Activated T-cell treated with anti-CD3 and anti-CD28 coated beads for 24 hours (primary cell): Measurements from ENCODE around the gene FAR2.
"Not testable (repeated sequence)": the region's sequence is repeated elsewhere in the genome, so short reads cannot be mapped to it uniquely, and the experiment has no call there.

Experiments used
- DNase-seq: peaks from one replicate; pipeline ENCODE4 v3.0.0-alpha.2; 2020; ENCODE audit warnings: low read depth

FAR2 gene

DNA sequence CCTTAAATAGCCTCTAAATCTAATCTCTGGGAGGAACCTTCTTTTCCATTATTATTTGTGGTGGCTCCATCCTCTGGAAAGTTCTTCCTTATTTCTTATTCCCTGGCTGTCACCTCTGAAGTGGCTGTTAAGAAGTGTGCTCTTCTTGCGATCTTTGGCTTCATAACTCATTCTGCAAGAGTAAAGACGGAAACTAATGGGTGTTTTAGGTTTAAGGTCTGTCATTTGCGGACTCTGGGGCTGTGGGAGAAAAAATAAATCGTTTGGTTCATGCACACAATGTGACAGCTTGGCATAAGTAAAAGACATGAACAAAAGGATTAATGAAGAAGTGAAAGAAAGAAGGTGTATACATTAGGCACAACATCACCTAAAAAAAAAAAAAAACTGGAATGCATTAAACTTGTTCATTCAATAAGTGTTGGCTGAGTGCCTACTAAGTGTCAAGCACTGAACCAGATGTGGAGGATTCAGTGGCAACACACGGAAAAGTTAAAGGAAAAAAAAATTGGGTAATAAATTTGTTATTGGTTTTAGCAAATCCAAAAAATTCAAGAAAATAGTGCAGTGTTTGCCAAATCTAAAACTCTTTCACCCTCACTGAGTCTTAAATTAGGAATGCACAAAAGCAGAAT lies 132.4 kb downstream of the FAR2 start:
- no peak for DNase-seq

DNA sequence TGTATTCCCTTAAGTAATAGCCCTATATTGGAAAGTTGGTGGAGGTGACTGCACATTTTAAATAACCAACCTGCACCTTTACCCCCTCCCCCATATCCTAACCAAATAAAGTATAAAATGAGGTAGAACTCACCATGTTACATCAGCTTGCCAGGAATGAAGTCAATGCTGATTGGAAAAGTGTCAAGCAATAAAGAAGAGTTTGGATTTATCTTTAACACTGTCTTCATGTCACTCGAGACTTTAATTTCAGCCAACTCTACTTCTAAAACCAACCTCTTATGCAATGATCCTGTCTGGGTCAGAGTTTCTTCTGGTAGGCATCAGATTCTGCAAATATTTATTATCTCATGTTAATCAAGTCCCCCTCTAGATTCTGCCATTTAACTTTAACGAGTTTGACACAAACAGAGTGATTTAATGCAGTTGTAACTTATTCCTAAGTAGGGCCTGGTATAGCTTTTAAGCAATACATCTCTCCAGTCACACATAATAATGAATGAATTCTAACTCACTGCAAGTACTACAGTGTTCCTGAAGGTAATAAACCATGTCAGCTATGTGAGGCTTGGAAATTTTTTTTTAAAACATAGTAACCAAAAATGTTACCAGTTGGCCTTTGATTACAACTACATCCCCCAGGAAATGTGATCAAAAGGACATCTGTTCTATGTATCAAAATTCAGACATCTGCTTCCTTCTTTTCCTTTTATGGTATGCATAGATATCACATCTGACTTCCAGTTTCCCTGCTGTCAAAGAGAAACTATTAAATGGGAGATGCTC lies 133.1 kb downstream of the FAR2 start:
- DNase-seq, result no peak

DNA sequence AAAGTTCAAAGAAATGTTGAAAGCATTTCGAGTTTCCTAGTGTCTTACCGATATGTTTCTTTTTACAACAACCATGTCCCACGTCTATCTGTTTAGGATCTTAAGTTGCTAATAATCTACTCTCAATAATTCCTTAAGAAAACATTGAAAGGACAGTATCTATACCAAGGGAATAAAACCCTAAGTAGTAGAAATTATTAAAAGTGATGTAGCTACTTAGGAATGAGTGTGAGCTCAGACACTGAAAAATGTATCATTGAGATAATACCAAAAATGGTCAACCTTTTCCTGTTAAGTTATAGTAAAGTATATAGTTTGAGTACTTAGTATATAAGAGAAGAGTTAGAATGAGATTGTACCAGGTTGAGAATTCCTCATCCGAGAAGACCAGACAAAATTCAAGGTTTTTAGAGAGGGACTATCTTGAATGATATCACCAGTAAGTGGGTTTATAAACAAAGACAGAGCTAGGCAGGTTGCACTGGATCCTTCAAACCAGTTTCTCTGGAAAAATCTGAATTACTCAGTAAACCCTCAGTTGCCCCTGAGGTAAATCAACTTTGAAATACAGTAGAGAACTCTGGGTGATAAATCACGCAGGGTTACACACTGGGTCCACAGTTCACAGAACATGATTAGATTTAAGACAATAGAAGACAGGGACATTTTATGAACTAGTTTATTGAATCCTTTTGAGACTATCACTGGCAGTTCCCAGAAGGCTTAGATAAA lies 135.1 kb downstream of the FAR2 start:
- no peak for DNase-seq

DNA sequence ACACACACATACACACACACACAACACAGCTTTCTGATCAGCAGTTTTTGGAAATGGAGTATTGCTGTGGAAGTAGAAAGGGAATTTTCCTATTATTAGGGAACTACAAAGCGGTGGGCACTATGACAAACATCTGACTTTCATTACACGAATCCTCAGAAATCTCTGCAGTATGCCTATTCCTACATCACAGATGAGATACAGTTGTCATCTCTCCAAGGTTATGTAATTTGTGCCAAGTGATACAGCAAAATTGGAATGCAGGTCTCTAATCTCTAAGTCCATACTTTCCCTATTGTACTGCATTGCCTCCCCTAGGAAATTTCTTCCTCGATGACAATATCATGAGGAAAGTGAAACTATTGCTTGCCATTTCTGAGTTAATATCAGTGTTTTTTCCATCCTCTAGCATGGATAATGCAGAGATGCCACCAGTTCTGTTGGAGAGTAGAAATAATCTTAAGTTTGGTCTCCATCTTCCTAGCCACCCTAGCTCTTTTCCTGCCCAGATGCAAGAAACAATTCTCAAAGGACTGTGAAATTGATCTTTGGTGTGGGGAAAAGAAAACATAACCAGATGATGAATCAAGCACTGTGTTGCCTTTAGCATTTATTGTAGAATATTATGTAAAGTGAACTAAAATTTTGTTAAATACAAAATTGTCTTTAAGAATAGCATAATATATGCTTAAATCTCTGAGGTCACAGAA lies 137.2 kb downstream of the FAR2 start:
- no peak for DNase-seq

DNA sequence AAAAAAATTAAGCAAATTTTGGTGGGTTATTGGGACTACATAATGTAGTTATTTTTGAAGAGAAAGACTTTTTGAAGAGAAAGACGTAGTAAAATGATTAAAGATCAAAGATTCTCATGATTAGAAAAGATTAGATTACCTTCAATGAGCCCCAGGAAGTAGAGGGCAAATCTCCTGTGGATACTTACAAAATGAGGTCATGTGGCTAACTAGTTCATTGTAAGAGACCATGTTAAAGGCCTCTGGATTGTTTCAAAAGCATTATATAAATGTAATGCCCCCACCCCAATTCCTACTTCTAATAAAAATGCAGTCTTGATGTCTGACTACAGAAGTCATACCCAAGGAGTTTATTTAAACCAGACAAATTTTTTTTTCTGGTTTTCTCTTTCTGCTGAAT lies 138.5 kb downstream of the FAR2 start:
- DNase-seq, result no peak

DNA sequence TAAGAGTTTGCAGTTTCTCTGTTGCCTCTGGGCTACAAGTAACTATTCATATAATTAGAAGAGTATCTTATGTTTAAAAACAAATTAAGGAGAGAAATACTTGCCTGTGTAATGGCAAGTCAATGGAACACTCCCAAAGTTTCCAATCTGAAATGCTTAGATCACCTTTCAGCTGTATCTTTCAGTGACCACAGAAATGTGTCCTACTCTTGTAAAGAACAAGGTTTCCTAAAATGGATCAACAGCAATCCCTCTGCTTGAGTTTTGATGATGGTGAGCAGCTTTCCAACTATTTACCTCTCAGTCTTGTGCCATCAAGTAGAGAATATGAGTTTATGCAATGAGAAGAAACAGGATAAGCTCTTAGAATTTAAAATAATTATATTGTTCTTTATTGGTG lies 139.0 kb downstream of the FAR2 start:
- no peak for DNase-seq

DNA sequence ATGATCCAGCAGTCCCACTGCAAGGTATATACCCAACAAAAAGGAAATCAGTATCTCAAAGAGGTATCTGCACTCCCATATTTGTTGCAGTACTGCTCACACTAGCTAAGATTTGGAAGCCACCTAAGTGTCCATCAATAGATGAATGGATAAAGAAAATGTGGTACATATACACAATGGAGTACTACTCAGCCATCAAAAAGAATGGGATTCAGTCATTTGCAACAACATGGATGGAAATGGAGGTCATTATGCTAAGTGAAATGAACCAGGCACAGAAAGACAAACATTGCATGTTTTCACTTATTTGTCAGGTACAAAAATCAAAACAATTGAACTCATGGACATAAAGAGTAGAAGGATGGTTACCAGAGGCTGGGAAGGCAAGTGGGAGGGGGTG lies 141.4 kb downstream of the FAR2 start:
- not testable (repeated sequence) for DNase-seq

DNA sequence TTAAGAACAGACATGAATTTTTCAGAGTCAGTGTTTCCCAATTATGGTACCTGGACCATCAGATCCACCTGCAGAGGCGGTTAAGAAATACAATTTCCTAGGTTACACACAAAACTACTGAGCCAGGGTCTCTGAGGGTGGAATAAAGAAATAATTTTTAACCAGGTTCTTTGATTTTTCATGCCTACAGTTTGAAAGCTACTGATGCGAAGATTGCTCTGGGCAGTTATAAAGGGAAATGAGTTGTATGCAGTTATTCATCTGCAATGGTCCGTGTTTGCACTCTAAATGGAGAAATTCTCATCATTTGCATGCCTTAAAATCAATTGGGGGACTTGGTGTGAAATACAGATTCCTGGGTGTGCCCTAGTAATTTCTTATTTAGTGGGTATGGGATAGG lies 142.1 kb downstream of the FAR2 start:
- DNase-seq, result no peak

DNA sequence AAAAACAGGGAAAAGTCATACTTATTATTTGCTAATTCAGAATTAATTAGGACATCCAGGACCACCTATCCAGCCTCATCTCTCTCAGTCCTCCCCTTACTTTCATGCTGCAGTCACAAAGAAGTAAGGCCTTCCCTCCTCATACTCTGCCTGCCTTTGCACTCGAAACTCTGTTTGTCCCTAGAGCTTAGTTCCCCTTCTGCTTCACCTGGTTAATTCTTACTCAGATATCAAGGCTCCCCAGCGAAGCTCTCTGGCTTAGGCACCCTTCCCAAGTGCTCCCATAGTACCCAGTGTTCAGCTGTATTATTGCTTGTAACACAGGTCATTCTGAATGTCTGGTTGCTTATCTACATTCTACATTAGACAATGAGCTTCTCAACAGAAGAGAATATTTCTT lies 150.6 kb downstream of the FAR2 start:
- no peak for DNase-seq

DNA sequence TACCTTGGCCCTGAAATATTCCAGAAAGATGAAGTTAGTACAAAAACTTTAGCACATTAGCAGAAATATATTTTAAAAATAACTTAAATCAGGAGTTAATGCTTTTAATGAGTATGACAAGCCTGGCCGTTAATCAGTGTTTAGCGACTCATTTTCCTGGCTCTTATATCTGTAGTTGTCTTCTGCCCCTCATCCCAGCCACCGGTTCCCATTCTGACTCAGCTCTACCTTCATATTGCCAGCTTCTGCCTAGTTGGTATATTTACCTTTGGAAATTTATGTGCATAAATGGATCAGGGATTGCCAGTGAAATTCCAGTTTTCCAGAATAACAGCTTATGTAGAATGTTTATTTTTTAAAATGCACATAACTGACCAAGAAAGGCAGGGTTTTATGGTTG lies 152.0 kb downstream of the FAR2 start:
- no peak for DNase-seq

DNA sequence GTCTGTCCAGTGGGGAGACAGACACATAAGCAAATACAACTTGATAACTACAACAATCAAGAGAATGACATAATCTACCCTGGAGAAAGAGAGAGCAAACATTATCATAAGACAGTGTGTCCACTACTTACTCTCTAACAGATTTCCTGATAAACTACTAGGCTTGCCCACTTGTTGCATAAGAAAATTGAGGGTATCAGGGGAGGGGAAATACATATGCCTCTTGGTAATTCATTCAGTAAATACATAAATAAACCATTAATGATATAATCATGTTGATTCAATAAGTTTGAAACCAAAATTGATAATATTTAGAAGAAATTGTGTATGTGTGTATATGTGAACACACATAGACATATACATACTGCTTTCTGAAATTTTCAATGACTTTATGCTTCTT lies 155.3 kb downstream of the FAR2 start:
- no peak for DNase-seq

DNA sequence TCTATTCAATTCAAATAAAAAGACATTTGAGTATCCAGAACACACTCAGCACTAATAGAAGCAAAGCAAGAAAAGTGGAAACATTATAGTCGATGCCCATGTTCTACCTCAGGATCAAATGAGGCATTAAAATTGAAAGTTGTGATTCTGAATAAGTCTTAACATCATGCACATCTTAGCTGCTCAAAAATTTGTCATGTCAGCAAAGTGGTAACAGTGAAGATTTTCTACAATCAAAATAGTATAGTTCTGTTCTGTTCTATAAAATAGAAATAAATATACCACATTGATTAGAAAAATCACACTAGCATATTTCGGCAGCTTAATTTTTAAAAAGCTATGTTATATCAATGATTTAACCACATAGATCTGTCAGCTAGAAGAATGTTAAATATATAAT lies 157.2 kb downstream of the FAR2 start:
- no peak for DNase-seq

DNA sequence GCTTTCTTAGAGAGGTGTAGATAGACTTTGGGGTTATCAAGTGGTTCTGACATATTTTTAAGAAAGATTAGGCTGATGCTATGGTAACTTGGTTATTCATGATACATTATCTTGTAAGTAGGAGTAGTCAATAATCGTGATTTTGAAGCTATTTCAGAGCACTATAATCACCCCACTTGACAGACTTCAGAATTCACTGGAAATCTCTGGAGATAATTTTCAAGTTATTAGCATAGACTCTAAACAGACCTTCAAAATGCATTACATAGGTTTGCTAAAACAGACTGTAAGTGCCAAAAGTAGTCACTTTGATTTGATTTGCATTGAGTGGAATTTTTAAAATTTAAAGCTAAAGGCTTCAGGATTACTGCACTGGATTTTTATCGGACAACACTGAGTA lies 157.6 kb downstream of the FAR2 start:
- no peak for DNase-seq

DNA sequence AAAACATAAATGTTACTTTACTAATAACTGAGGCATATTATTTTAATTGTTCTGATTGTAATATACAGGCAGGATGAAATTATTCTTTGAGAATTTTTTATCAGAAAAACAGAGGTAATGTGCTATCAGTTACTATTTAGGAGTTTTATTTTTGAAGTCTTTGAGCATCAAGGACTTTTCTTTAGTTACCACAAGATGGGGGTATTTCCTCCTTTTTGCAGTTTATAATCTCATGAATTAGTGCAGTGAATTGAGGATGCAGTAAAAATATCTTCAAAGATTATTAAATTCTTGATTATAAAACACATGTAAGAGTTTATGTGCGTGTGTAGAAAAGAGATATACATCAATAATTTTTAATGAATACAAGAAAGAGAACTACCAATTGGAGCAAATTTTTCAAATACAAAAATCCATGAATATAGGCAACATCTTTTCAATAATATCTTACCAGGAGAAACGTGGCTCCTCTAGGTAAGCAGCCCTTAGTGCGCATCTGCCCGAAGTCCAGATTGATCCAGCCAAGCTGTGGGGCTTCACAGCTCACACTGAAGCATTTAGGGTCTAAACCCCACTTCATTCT lies 160.3 kb downstream of the FAR2 start:
- DNase-seq, result no peak

DNA sequence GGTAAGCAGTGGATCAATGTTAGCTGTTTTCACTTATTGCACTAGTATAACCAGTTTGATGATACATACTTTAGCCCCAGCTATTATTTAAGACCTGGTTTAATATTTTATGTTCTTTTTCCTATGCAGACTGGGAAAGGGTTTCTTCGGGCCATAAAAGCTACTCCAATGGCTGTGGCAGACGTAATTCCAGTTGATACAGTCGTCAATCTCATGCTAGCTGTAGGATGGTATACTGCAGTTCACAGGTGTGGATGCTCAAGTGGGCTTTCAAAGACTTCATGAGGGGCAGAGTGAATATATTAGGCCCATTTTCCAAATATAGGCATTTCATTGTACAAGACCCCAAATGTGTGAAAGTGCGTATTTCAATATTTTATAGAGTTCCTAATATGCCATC lies 161.8 kb downstream of the FAR2 start:
- no peak for DNase-seq

DNA sequence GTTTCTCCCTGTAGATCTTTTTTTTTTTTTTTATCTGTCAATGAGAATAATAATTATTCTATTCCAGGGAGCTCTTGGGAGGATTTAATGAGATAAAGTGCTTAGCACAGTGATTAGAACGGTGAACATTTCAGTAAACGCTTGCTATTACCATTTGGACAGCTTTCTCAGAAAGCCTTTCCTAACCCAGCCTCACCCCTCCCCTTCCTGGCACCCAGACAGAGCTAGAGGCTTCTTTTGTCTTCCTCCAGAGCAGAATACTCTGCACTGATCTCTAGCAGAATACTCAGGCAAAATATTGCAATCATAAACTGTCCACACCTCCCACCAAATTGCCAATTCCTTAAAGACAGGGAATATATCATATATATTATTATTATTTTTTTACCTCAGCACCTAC lies 165.3 kb downstream of the FAR2 start:
- no peak for DNase-seq

DNA sequence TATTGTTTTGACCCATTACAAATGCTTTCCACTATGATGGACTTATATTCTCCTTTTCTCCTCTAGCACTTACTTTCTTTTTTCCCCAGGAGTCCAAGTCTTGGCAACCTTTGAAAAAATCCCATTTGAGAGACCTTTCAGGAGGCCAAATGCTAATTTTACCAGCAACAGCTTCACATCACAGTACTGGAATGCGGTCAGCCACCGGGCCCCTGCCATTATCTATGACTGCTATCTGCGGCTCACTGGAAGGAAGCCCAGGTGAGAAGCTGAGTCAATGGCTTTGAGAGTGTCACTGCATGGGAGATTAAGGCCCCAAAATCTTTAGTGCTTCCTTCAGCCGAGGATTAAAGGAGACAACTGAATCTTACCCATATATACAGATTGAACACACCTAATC lies 167.7 kb downstream of the FAR2 start:
- DNase-seq, result no peak

DNA sequence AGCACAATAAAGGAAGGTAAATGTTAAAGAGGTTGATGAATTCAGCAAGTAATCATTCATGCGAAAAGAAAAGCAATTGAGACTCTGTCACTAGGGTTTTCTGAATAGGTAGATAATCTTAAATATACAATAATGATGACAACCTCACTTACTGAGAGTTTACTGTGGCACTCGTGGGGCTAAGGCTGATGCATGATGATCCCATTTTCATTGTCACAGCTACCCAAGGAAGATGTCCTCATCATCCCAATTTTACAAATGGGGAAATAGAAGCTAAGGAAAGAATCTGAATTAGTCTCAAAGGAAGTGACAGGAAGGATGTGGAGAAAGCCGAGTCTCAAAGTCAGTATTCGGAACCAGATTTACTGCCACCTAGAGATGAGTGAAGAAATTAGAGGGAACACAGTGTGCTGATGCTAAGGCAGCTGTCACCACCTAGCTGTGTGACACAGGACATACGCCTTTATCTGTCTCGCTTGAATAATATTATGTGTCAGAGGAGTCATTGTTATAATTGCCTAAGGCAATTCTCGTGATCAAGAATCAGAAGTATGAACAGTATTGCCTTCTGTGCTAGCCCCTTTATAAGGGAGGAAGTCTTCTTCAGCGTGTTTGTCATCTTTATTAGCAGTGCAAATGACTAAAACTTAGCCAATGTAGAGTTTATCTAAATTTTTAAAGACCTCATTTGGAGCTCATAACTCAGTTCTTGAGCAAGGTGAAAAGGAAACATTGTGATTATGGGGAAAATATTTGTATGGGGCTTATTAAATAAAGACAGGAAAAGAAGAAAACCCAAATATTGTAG lies 168.7 kb downstream of the FAR2 start:
- DNase-seq, result peak; percentile 26

DNA sequence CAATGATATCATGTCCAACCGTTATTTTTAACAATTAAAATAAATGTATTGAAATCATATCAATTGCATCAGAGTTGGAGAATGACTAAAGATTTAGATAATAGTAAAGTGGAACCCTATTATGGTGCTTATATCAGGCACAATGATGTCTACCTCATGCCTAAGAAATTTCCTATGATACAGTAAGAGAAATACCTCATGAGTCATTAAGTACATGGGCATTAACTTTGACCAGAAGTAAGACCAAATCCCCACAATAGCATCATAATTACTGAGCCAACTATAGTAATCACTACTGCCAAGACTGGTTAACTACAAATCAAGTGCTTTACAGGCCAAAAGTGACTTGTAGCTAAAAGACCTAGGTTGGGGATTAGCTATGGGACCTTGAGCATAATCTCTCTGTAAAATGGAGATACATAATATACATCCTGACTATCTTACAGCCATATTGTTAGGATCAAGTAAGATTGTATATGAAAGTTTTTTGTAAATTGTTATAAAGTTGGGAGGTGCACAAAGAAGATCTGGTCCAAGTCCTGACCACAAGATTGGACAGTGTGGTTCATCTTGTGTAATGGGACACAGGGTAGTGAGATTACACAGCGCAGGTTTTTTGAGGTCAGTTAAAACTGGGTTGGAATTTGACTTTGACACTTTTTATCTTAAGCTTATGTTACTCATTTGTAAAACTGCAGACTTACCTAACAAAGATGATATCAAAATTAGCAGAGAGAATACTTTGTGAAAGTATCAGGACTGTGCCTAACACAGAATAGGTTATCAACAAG lies 171.4 kb downstream of the FAR2 start:
- DNase-seq, result no peak

DNA sequence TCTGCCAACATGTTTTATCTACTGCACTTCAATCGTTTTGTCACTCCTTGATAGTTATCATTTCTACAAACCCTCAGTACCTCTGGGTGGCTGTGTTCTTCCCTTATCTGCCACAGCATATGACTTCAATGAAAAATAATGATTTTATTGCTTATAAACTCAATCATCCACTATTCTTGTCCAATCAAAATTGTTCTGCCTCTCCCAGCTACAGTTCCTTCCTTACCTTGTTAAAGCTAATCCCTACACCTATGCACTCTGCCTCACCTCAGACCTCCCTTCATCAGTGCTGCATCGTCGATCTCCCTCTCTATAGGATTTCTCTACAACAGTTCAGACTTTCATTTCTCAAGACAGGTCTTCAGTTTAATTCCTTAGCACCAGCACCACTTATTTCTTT lies 173.1 kb downstream of the FAR2 start:
- DNase-seq, result no peak

DNA sequence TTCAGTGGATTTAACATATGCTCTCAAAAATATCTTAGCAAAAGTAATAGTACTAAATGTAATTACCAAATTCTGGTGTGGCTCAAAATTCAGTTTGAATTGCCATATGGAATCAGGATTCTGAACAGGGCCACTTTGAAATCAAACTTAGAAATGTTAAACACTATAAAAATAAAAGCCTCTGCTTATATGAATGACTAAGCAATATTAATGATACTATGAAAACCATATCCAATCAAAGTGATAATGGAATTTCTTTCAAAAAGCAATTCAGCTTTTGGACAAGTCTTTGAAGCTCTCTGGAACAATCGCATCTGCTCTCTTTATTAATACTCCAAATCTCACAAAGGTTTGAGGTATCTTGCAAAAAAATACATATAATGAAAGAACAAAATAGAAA lies 180.3 kb downstream of the FAR2 start:
- DNase-seq, result no peak
